Neural cell (in vitro differentiated cells): ENCODE measurements around the gene PARD6G. TPM values are rescaled to one million over a fixed set of nuclear protein-coding genes. Genes with fewer than 3 reads are reported as not detected.

Source experiments
- H2AFZ ChIP-seq: fragments of 200-600, 300-800 bp; sonication (generic), shearing (Covaris generic); 2 replicates; pipeline ENCODE4 v1.6.0; 2014; ENCODE audit warnings: low read depth, mild to moderate bottlenecking, antibody characterized with exemption, low read length, moderate library complexity
- H3F3A ChIP-seq: fragments of 200-600 bp; shearing (Covaris generic); 2 replicates; pipeline ENCODE4 v1.6.1; 2016; ENCODE audit warnings: mild to moderate bottlenecking, moderate library complexity, mixed read lengths, antibody characterized with exemption, low read length; ENCODE audit not compliant: insufficient read depth, poor library complexity, severe bottlenecking
- H3K27ac ChIP-seq: fragments of 200-600, 300-800 bp; sonication (generic), shearing (Covaris generic); 2 replicates; pipeline ENCODE4 v1.5.1; 2014; ENCODE audit warnings: mild to moderate bottlenecking, low read length, moderate library complexity
- H3K27me3 ChIP-seq: fragments of 300-800, 200-600 bp; sonication (generic), shearing (Covaris generic); 2 replicates; pipeline ENCODE4 v1.6.0; 2014; ENCODE audit warnings: mild to moderate bottlenecking, low read depth, low read length, moderate library complexity; ENCODE audit not compliant: insufficient read depth
- H3K36me3 ChIP-seq: fragments of 300-800, 200-600 bp; sonication (generic), shearing (Covaris generic); 2 replicates; pipeline ENCODE4 v1.5.1; 2014; ENCODE audit warnings: mild to moderate bottlenecking, antibody characterized with exemption, low read length, moderate library complexity; ENCODE audit not compliant: insufficient read depth
- H3K4me2 ChIP-seq: fragments of 300-800, 200-600 bp; sonication (generic), shearing (Covaris generic); 2 replicates; pipeline ENCODE4 v1.6.0; 2014; ENCODE audit warnings: mild to moderate bottlenecking, low read length
- H3K4me3 ChIP-seq: fragments of 300-800, 200-600 bp; sonication (generic), shearing (Covaris generic); 2 replicates; pipeline ENCODE4 v1.5.1; 2014; ENCODE audit warnings: mild to moderate bottlenecking, low read length, moderate library complexity
- H3K79me2 ChIP-seq: fragments of 200-600 bp; shearing (Covaris generic); replicated peaks from 2 replicates; pipeline ENCODE4 v1.6.0; 2014; ENCODE audit warnings: mild to moderate bottlenecking, low read length, moderate library complexity; ENCODE audit not compliant: insufficient read depth
- H3K9ac ChIP-seq: fragments of 300-800, 200-600 bp; sonication (generic), shearing (Covaris generic); 2 replicates; pipeline ENCODE4 v1.6.1; 2016; ENCODE audit warnings: mild to moderate bottlenecking, low read length, mixed read lengths
- H3K9me2 ChIP-seq: fragments of 200-600 bp; shearing (Covaris generic); 2 replicates; pipeline ENCODE4 v1.6.1; 2016; ENCODE audit warnings: mild to moderate bottlenecking, low read length, mixed read lengths; ENCODE audit not compliant: insufficient read depth
- H3K9me3 ChIP-seq: fragments of 200-600, 300-800 bp; sonication (generic), shearing (Covaris generic); 2 replicates; pipeline ENCODE4 v1.6.1; 2016; ENCODE audit warnings: mild to moderate bottlenecking, mixed run types, low read length, moderate library complexity, mixed read lengths
- H4K20me1 ChIP-seq: fragments of 200-600 bp; shearing (Covaris generic); 2 replicates; pipeline ENCODE4 v1.6.1; 2016; ENCODE audit warnings: mild to moderate bottlenecking, mixed run types; ENCODE audit not compliant: insufficient read depth
- CTCF ChIP-seq: fragments of 450-650 bp; IDR thresholded peaks from 2 replicates; pipeline ENCODE4 v1.5.1; 2014; ENCODE audit warnings: antibody characterized with exemption, mild to moderate bottlenecking, moderate library complexity; ENCODE audit not compliant: poor library complexity, severe bottlenecking
- EP300 ChIP-seq: fragments of 450-650 bp; conservative IDR thresholded peaks from 2 replicates; pipeline ENCODE4 v1.6.1; 2014; ENCODE audit warnings: antibody characterized with exemption, mild to moderate bottlenecking, moderate library complexity; ENCODE audit not compliant: poor library complexity, severe bottlenecking
- EZH2 ChIP-seq: fragments of 200-600, 300-800 bp; shearing (Covaris generic), sonication (generic); IDR thresholded peaks from 2 replicates; pipeline ENCODE4 v1.6.1; 2014; ENCODE audit warnings: antibody characterized with exemption, low read length, borderline replicate concordance, mild to moderate bottlenecking; ENCODE audit not compliant: insufficient read depth, poor library complexity, severe bottlenecking
- MXI1 ChIP-seq: fragments of 450-650 bp; conservative IDR thresholded peaks from 2 replicates; pipeline ENCODE4 v1.6.1; 2014; ENCODE audit warnings: antibody characterized with exemption, mild to moderate bottlenecking; ENCODE audit not compliant: poor library complexity, severe bottlenecking
- POLR2AphosphoS5 ChIP-seq: IDR thresholded peaks from 2 replicates; pipeline ENCODE4 v1.6.1; 2012
- RAD21 ChIP-seq: fragments of 450-650 bp; conservative IDR thresholded peaks from 2 replicates; pipeline ENCODE4 v1.6.1; 2014; ENCODE audit warnings: antibody characterized with exemption, mild to moderate bottlenecking, moderate library complexity
- REST ChIP-seq: IDR thresholded peaks from 2 replicates; pipeline ENCODE4 v1.6.1; 2012; ENCODE audit warnings: borderline replicate concordance
- SMC3 ChIP-seq: fragments of 450-650 bp; conservative IDR thresholded peaks from 2 replicates; pipeline ENCODE4 v1.6.1; 2014; ENCODE audit warnings: antibody characterized with exemption, mild to moderate bottlenecking, moderate library complexity; ENCODE audit not compliant: poor library complexity
- TAF1 ChIP-seq: IDR thresholded peaks from 2 replicates; pipeline ENCODE4 v1.6.1; 2012; ENCODE audit warnings: low read depth
- polyA plus RNA-seq: library from polyadenylated mRNA; depleted of rRNA; stranded (reverse); fragments of >200 nt; gene quantifications from 2 replicates; pipeline ENCODE4 v1.2.3, GENCODE V29; 2014

PARD6G gene
- polyA plus RNA-seq, 1 donor from 2014 or later: 9.3 TPM

- TF ChIP-seq REST (no peak), CTCF (no peak), EP300 (no peak), RAD21 (no peak), MXI1 (no peak), POLR2AphosphoS5 (no peak), SMC3 (no peak), TAF1 (no peak), EZH2 (no peak)
- no peaks in the 10 kb centered on the region for H3K9me3 ChIP-seq
- no peaks in the 10 kb centered on the region for H3K27me3 ChIP-seq
- no peak overlapping the region for H3K4me3 ChIP-seq
- H3K9ac ChIP-seq: no peak overlapping the region
- no peaks in the 10 kb centered on the region for H3K36me3 ChIP-seq
- no peak overlapping the region for H2AFZ ChIP-seq
- H3K9me2 ChIP-seq: no peaks in the 10 kb centered on the region
- no peaks in the 10 kb centered on the region for H4K20me1 ChIP-seq
- no peak overlapping the region for H3K27ac ChIP-seq
- no peaks in the 10 kb centered on the region for H3F3A ChIP-seq
- H3K79me2 ChIP-seq: peaks cover 4% of the 10 kb centered on the region
- no peak overlapping the region for H3K4me2 ChIP-seq
Observed at GRCh38 chr18:80196528-80197320, 50.6 kb downstream of the PARD6G start.

GRCh38 chr18:80194874-80195570 is 52.3 kb downstream of the PARD6G start:
- peaks cover 4% of the 10 kb centered on the region for H3K79me2 ChIP-seq
- no peaks in the 10 kb centered on the region for H4K20me1 ChIP-seq
- no peaks in the 10 kb centered on the region for H3F3A ChIP-seq
- H2AFZ ChIP-seq: no peak overlapping the region
- H3K9ac ChIP-seq: no peak overlapping the region
- H3K4me2 ChIP-seq: no peak overlapping the region
- no peaks in the 10 kb centered on the region for H3K9me2 ChIP-seq
- no peaks in the 10 kb centered on the region for H3K36me3 ChIP-seq
- no peak overlapping the region for H3K4me3 ChIP-seq
- no peak for TF ChIP-seq EZH2
- TF ChIP-seq SMC3: no peak
- TF ChIP-seq EP300: no peak
- TF ChIP-seq TAF1: no peak
- TF ChIP-seq REST: no peak
- TF ChIP-seq MXI1: no peak
- no peak for TF ChIP-seq RAD21
- H3K9me3 ChIP-seq: no peaks in the 10 kb centered on the region
- no peaks in the 10 kb centered on the region for H3K27me3 ChIP-seq
- H3K27ac ChIP-seq: no peak overlapping the region
